Activated naive CD4-positive, alpha-beta T cell treated with anti-CD3 and anti-CD28 coated beads for 36 hours (primary cell): ENCODE results near the gene RFX7. TPM values are rescaled to one million over a fixed set of nuclear protein-coding genes. Genes with fewer than 3 reads are reported as not detected.

Experiments
- CTCF ChIA-PET: fragments of 350-600 bp; sonication (Branson Sonifier 250); formaldehyde crosslinking; loops from one replicate; lab custom pipeline; 2021; ENCODE audit warnings: antibody characterized with exemption; lab: Charles Lee
- DNase-seq: peaks from one replicate; pipeline ENCODE4 v3.0.0-alpha.2; 2020
- H3K27ac Mint-ChIP-seq: one replicate; pipeline ENCODE4 v1.8.0; 2021; ENCODE audit warnings: mild to moderate bottlenecking, mixed read lengths
- H3K27me3 Mint-ChIP-seq: one replicate; pipeline ENCODE4 v1.8.0; 2021; ENCODE audit warnings: low read depth, mixed read lengths
- H3K36me3 Mint-ChIP-seq: one replicate; pipeline ENCODE4 v1.8.0; 2021; ENCODE audit warnings: low read depth, mixed read lengths
- H3K4me1 Mint-ChIP-seq: one replicate; pipeline ENCODE4 v1.8.0; 2021; ENCODE audit warnings: low read depth, mixed read lengths
- H3K4me3 Mint-ChIP-seq: one replicate; pipeline ENCODE4 v1.8.0; 2021; ENCODE audit warnings: mild to moderate bottlenecking, moderate library complexity, mixed read lengths
- H3K9me3 Mint-ChIP-seq: one replicate; pipeline ENCODE4 v1.8.0; 2021; ENCODE audit warnings: mixed read lengths
- intact Hi-C: fragments of 100-400 bp; cut with micrococcal nuclease; formaldehyde crosslinking; loops from one replicate; pipeline ENCODE4 v1.15.1; 2023
- total RNA-seq, 2 experiments: library from RNA; stranded (reverse); gene quantifications; one replicate each; pipeline ENCODE4 v1.2.3, GENCODE V29; 2021

RFX7 gene
- total RNA-seq, 2 experiments from 2014 or later = 22.8 to 26.6 TPM

DNA sequence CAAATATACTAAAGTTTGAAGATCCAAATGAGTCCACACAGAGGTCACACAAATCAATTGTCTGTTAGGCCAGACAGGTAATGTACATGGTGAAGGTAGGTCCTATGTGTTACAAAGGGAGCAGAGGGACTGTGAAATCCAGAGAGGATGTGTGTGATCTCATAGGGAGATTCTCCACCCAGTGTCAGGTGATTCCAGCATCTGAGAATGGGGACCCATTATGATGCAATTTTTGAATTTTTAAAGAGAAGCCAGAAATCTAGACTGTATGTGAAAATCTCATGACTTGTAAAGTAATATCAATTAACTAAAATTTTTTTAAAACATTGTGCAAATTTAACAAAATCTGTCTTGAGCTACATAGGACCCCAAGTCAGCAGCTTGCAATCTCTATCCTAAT, 192.0 kb downstream of the RFX7 start:
- CTCF ChIA-PET = interaction anchor here (1.0 to 1.7 kb wide), 2 partner anchors 8 to 58 kb away, joined by 3 to 4 read pairs; partner anchors contain the start of gene NEDD4
- Mint-ChIP-seq H3K27ac (no peak overlapping the region), H3K36me3 (no peaks in the 10 kb centered on the region), H3K4me3 (no peak overlapping the region), H3K27me3 (no peaks in the 10 kb centered on the region), H3K4me1 (peaks cover 2% of the 10 kb centered on the region), H3K9me3 (no peaks in the 10 kb centered on the region)
- intact Hi-C loops = loop anchor here (1.0 to 5.0 kb wide), 4 partner anchors 58 to 403 kb away; partner anchors contain the start of gene NEDD4
- DNase-seq = no peak

DNA sequence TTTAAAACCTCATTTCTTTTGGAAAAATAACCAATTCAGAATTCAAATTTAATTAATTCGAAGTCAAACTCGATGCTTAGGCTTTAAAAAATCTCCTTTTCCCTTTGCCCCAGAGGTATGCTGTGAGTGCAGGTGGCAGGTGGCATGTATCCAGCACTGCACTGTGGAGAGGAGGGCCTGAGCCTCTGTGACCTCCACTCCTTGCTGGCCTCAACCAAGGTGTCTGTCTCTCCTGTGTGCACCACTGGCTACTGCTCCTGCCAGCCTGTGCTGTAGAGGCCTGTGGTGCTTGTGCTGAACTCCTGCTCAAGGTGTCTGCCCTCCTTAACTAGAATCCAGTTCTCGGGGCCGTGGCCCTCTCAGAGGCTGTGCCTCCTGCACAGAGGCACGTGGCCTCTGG, 194.1 kb downstream of the RFX7 start:
- CTCF ChIA-PET = no interaction called here
- H3K27me3 Mint-ChIP-seq = no peaks in the 10 kb centered on the region
- no peaks in the 10 kb centered on the region for H3K9me3 Mint-ChIP-seq
- H3K27ac Mint-ChIP-seq = no peak overlapping the region
- no peak overlapping the region for H3K4me3 Mint-ChIP-seq
- intact Hi-C loops = loop anchor here (10.0 kb wide), 2 partner anchors 685 to 765 kb away; partner anchors contain the start of genes RAB27A and ZNF280D
- no peaks in the 10 kb centered on the region for H3K36me3 Mint-ChIP-seq
- no peak for DNase-seq
- peaks cover 2% of the 10 kb centered on the region for H3K4me1 Mint-ChIP-seq

DNA sequence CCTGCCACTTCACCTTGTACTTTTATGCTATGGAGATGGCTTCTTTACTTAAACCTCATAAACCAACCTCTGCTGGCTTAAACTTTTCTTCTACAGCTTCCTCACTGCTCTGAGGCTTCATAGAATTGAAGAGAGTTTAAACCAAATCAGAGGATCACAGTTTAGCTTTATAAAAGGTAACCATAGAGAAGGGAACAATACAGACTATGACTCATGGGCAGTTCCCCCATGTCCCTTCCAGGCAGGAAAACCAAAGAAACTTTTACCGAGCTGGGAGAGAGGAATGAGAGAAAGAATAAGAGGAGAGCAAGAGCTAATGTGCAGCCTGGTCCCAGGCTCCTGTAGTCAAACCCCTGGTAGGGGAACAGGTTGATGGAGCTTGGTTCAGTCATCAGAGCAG, 196.3 kb downstream of the RFX7 start:
- Mint-ChIP-seq H3K27ac (no peak overlapping the region), H3K4me1 (peaks cover 21% of the 10 kb centered on the region), H3K27me3 (no peaks in the 10 kb centered on the region), H3K36me3 (peaks cover 7% of the 10 kb centered on the region), H3K9me3 (peaks cover 12% of the 10 kb centered on the region), H3K4me3 (no peak overlapping the region)
- intact Hi-C loops = loop anchor here (10.0 kb wide), 2 partner anchors 687 to 763 kb away; partner anchors contain the start of genes RAB27A and ZNF280D
- DNase-seq = no peak
- CTCF ChIA-PET = interaction anchor here (0.6 to 0.7 kb wide), 3 partner anchors 7 to 26 kb away, joined by 3 to 4 read pairs (median 3); no protein-coding TSS in a partner anchor

DNA sequence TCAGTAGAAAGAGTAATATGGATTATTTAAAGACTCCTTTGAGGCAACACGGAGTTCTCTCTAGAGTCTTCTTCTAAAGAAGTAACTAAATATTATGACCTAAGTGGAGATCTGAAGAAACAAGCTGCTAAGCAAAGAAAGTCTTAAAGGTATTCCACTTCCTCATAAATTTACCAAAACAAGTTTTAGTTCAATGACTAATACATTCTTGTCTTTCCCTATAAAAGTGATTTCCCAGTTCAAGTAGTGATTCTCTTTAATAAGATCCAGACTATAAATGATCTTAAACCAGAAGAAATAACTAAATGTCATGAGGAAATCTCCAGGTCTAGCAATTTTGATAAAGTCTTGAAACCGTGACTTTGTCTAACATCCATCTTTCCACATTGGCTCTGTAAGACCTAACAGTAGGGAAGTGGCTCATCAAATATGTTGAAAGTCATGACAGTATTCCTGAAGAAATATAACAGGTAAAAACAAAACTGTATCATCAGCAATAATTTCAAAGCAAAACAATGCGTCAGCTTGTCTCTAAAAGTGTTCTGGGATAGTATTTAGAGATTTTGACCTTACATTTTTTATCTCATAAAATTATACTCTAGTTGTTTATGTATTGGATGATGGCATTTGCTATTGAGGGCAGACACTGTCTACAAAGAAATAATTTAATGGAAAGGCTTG, 198.5 kb downstream of the RFX7 start:
- peaks cover 7% of the 10 kb centered on the region for H3K36me3 Mint-ChIP-seq
- no peak overlapping the region for H3K4me3 Mint-ChIP-seq
- no peaks in the 10 kb centered on the region for H3K27me3 Mint-ChIP-seq
- no peak overlapping the region for H3K27ac Mint-ChIP-seq
- DNase-seq = no peak
- intact Hi-C loops = loop anchor here (10.0 kb wide), 2 partner anchors 690 to 760 kb away; partner anchors contain the start of genes RAB27A and ZNF280D
- H3K9me3 Mint-ChIP-seq = peaks cover 12% of the 10 kb centered on the region
- H3K4me1 Mint-ChIP-seq = peaks cover 39% of the 10 kb centered on the region
- CTCF ChIA-PET = no interaction called here

DNA sequence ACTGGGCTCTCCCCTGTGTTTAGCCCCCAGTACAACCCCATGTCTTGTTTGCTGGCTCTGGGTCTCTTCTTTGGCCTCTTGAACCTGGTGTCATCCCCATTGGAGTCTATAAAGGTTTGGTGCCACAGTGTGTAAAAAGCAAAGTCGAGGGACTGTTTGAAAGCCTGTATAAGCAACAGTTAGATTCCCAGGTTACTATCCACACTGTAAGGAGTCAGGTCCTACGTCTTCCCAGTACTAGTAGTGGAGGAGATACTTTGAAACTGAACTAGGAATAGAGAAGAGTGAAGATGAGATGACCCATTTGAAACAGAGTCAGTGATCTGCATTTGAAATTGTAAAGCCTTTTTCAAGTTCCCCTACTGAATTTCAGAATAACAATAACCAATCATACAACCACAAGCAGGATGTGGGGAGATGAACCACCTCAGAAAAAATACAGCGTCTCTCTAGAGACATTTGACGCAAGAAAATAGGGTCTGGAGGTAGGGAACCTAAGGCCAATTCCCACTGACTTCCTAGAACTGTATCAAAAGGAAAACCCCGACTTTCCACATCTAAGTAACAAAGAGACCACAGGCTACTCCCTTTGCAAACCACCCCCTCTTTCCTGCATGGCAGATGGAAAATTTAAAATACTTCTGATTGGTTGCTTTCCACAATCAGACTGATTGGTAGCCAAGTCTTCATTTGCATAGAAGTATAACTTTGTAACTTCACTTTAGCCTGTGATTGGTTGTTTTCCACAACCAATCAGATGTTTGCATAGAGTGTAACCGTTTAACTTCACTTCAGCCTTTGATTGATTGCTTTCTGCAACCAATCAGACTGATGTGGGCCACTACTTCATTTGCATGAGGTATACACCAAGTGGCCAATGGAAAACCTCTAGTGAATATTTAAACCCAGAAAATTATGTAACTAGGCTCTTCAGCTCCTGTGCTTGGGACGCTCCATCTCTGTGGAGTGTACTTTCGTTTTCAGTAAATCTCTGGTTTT, 200.4 kb downstream of the RFX7 start:
- peak; percentile 69 for DNase-seq
- H3K4me3 Mint-ChIP-seq = peak overlapping the region; percentile 13
- no peaks in the 10 kb centered on the region for H3K27me3 Mint-ChIP-seq
- CTCF ChIA-PET = interaction anchor here (1.1 kb wide), 1 partner anchor 9 kb away, joined by 4 read pairs; no protein-coding TSS in a partner anchor
- peaks cover 16% of the 10 kb centered on the region for H3K9me3 Mint-ChIP-seq
- intact Hi-C loops = loop anchor here (1.0 to 10.0 kb wide), 5 partner anchors 50 to 758 kb away; partner anchors contain the start of genes MNS1, NEDD4, RAB27A and ZNF280D
- peak overlapping the region; percentile 91 for H3K27ac Mint-ChIP-seq
- peaks cover 54% of the 10 kb centered on the region for H3K4me1 Mint-ChIP-seq
- H3K36me3 Mint-ChIP-seq = peaks cover 11% of the 10 kb centered on the region

DNA sequence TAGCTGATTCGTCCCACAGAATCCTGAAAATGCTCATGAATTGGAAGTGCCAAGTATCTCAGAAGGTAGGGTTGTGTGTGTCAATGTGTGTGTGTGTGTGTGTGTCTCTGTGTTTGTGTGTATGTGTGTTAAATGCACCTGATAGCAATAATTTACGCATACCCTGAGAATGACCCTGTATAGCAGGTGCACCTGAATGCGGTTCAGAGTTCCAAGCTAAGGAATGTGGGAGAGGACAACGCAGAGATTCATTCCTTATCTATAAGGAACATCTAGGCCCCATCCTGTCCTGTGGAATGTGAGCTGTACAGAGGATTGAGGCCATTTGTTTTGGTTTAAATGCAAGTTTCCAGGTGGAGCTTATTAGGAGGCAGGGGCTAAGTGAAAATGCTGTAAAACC, 201.2 kb downstream of the RFX7 start:
- intact Hi-C loops = loop anchor here (5.0 to 10.0 kb wide), 3 partner anchors 425 to 758 kb away; partner anchors contain the start of genes MNS1, RAB27A and ZNF280D
- peaks cover 16% of the 10 kb centered on the region for H3K9me3 Mint-ChIP-seq
- H3K4me1 Mint-ChIP-seq = peaks cover 61% of the 10 kb centered on the region
- H3K4me3 Mint-ChIP-seq = no peak overlapping the region
- CTCF ChIA-PET = interaction anchor here (0.5 kb wide), 1 partner anchor 11 kb away, joined by 4 read pairs; no protein-coding TSS in a partner anchor
- DNase-seq = no peak
- peaks cover 14% of the 10 kb centered on the region for H3K36me3 Mint-ChIP-seq
- H3K27ac Mint-ChIP-seq = peak overlapping the region; percentile 91
- H3K27me3 Mint-ChIP-seq = no peaks in the 10 kb centered on the region

DNA sequence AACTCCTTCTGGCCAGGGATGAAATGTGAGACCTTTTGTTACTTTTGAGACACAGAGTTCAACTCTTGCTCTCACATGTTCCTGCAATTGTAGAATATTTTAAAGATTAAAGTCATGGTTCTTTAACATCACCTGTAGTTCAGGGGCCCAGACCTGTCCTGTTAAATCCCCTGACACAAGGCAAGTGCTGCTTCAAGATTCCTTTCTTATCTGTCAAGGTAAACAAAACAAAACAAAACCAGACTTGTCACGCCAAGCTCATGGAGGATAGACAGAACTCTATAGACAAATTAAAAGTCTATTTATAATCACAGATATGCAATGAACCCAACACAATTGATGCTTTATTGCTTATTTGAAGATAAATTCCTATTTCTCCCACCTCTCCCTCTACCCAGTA, 201.6 kb downstream of the RFX7 start:
- DNase-seq = no peak
- H3K36me3 Mint-ChIP-seq = peaks cover 15% of the 10 kb centered on the region
- CTCF ChIA-PET = interaction anchor here (0.5 kb wide), 1 partner anchor 10 kb away, joined by 4 read pairs; no protein-coding TSS in a partner anchor
- H3K9me3 Mint-ChIP-seq = peaks cover 16% of the 10 kb centered on the region
- intact Hi-C loops = loop anchor here (5.0 to 10.0 kb wide), 3 partner anchors 425 to 757 kb away; partner anchors contain the start of genes MNS1, RAB27A and ZNF280D
- peak overlapping the region; percentile 91 for H3K27ac Mint-ChIP-seq
- H3K4me1 Mint-ChIP-seq = peaks cover 64% of the 10 kb centered on the region
- no peak overlapping the region for H3K4me3 Mint-ChIP-seq
- no peaks in the 10 kb centered on the region for H3K27me3 Mint-ChIP-seq

DNA sequence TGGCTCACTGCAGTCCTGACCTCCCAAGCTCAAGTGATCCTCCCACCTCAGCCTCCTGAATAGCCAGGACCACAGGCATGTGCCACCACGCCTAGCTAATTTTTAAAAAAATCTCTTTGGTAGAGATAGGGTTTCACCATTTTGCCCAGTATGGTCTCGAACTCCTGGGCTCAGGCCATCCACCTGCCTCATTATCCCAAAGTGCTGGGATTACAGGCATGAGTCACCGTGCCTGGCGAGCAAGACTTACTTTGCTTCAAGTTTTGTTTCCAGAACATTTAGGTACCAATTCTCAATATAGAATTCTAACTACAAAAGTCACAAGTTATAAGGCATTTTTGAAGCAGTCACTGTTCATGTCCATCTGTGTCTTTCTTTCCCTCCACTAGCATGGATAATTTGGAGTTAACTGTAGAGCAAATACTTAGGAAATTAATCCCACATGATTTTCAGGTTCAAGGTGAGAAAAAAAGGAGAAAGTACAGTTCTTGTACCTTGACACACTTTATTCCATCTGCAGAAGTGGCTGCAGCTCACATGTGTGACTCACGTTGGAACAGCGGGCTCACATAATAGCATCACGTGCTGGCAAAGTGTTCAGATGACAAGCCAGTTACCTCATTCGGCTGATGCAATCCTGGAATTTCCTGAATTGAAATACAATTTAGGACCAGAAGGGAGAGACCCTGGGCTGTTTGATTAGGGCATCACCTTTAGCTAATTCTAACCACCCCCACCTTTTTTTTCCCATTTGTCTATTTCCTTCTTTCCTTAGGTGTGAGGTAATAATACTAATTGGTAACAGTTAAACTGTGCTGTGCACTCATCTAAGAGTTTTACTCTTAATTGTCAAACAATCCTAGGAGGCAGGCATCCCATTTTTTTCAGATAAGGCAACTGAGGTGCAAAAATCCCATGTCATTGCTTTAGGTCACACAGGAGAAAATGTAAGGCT, 203.3 kb downstream of the RFX7 start:
- Mint-ChIP-seq H3K27me3 (no peaks in the 10 kb centered on the region), H3K36me3 (peaks cover 15% of the 10 kb centered on the region), H3K4me1 (peaks cover 64% of the 10 kb centered on the region), H3K9me3 (peaks cover 16% of the 10 kb centered on the region), H3K4me3 (no peak overlapping the region), H3K27ac (peak overlapping the region; percentile 79)
- CTCF ChIA-PET = interaction anchor here (0.7 to 1.0 kb wide), 3 partner anchors 7 to 865 kb away, joined by 3 to 4 read pairs (median 3); no protein-coding TSS in a partner anchor
- DNase-seq = peak; percentile 73
- intact Hi-C loops = loop anchor here (5.0 to 10.0 kb wide), 3 partner anchors 427 to 756 kb away; partner anchors contain the start of genes MNS1, RAB27A and ZNF280D

DNA sequence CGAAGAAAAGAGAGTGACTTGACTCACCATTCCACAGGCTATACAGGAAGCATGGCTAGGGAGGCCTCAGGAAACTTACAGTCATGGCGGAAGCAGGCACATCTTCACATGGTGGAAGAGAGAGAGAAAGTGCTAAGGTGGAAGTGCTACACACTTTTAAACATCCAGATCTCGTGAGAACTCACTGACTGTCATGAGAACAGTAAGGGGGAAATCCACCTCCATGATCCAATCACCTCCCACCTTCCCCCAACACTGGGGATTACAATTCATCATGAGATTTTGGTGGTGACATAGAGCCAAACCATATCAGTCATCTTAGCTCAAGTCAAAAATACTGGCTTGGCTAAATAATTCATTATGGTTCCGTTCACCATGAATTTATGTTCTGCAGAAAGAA, 205.0 kb downstream of the RFX7 start:
- intact Hi-C loops = loop anchor here (1.0 kb wide), 1 partner anchor 208 kb away; no protein-coding TSS in a partner anchor
- Mint-ChIP-seq H3K4me3 (no peak overlapping the region), H3K4me1 (peaks cover 56% of the 10 kb centered on the region), H3K36me3 (peaks cover 10% of the 10 kb centered on the region), H3K27ac (peak overlapping the region; percentile 84), H3K27me3 (no peaks in the 10 kb centered on the region), H3K9me3 (peaks cover 11% of the 10 kb centered on the region)
- DNase-seq = peak; percentile 35
- CTCF ChIA-PET = no interaction called here

DNA sequence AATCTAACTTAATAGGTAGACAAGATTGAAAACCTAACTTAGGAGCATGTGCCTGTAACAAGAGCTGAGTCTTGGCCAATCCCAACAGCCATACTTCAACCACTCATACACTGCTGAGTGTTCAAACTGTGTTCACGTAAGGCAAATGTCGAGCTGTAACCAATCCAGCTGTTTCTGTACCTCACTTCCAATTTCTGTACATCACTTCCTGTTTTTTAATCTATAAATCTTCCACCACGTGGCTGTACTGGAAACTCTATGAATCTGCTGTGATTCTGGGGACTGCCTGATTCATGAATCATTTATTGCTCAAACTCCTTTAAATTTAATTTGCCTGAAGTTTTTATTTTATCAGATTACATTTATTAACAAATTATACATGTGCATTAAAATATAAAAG, 205.7 kb downstream of the RFX7 start:
- H3K4me1 Mint-ChIP-seq = peaks cover 49% of the 10 kb centered on the region
- intact Hi-C loops = loop anchor here (1.0 kb wide), 1 partner anchor 208 kb away; no protein-coding TSS in a partner anchor
- H3K27ac Mint-ChIP-seq = peak overlapping the region; percentile 84
- no peak overlapping the region for H3K4me3 Mint-ChIP-seq
- H3K27me3 Mint-ChIP-seq = no peaks in the 10 kb centered on the region
- DNase-seq = peak; percentile 61
- H3K9me3 Mint-ChIP-seq = peaks cover 7% of the 10 kb centered on the region
- H3K36me3 Mint-ChIP-seq = peaks cover 9% of the 10 kb centered on the region
- CTCF ChIA-PET = interaction anchor here (0.7 to 0.9 kb wide), 2 partner anchors 9 to 20 kb away, joined by 3 read pairs; no protein-coding TSS in a partner anchor
